Measurements from ENCODE around the gene RAB6B. TPM values are rescaled to one million over a fixed set of nuclear protein-coding genes. Genes with fewer than 3 reads are reported as not detected.

Gene RAB6B
- total and polyA plus RNA-seq, 2 of the 8 experiments (the other 6 are each of a cell fraction or from before 2014, with no cell fraction given), result 7.9 to 15.6 TPM

DNA sequence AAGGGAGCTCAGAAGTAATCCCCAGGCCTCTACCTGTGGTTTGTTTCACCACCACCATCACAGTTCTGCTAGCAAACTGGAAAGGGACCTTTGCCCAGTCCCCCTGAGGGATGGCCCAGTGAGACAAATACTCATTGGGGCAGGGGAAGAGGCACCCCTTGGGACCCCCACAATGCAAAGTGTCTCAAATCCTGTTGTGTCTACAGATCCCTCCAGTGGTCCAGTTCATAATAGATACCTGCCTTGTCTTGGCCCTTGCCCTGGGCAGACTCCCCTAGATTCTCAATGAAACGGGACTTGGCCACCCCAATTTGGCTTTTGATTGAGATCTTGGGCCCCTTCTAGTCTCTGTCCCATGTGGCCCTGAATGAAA lies 43.8 kb upstream of the RAB6B start (continued):
- TF ChIP-seq CHD2 (IDR thresholded peaks at IDR 0.05; ENCODE audit: low read length) (no peak), RNF2 (IDR thresholded peaks at IDR 0.05; ENCODE audit: borderline replicate concordance, low read depth, low read length, missing control alignments, poor library complexity, severe bottlenecking) (no peak), KDM5A (IDR thresholded peaks at IDR 0.05; ENCODE audit: low read length) (no peak), HDAC2 (IDR thresholded peaks at IDR 0.05; ENCODE audit: borderline replicate concordance in 1 of 2, low read depth in 2 of 2, low read length in 2 of 2) (no peak), SP1 (IDR thresholded peaks at IDR 0.05; ENCODE audit: low read depth, low read length) (no peak), YY1 (IDR thresholded peaks at IDR 0.05; ENCODE audit: low read depth, low read length) (no peak)

Measured in H1 (cell line).